ENCODE results near the gene DMRTA2.

The DMRTA2 gene

DNA sequence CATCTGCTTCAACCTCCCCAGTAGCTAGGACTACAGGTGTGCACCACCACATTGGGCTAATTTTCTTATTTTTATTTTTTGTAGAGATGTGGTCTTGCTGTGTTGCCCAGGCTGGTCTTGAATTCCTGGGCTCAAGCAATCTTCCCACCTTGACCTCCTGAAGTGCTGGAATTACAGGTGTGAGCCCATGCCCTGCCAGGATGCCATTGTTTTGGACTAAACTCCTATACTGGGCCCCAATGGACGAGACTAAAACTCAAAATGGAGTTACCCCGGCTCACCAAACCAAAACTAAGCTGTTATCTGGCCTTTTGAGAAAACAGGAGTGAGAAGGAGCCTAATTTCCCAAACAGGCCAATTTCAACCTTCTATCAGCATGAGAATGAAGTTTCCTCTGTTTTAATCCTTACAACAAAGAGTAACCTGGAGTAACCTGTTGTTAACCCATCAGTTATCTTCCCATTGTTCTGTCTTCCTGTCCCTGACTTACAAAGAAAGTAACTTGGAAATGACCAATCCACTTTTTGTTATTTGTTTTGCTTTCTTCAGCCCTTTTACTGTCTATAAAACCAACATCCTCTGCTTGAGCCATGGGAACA lies 29.6 kb downstream of the DMRTA2 start:
- in situ Hi-C loops (cut with MboI; ENCODE audit: low sequenced_read_pairs): loop anchor here (25.0 kb wide), 1 partner anchor 319 kb away; no protein-coding TSS in a partner anchor

DNA sequence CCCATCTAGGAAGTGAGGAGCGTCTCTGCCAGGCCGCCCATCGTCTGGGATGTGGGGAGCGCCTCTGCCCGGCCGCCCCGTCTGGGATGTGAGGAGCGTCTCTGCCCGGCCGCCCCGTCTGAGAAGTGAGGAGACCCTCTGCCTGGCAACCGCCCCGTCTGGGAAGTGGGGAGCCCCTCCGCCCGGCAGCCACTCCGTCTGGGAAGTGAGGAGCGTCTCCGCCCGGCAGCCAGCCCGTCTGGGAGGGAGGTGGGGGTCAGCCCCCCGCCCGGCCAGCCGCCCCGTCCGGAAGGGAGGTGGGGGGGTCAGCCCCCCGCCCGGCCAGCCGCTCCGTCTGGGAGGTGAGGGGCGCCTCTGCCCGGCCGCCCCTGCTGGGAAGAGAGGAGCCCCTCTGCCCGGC lies 41.7 kb downstream of the DMRTA2 start:
- in situ Hi-C loops (cut with MboI; ENCODE audit: low sequenced_read_pairs): loop anchor here (25.0 kb wide), 1 partner anchor 331 kb away; no protein-coding TSS in a partner anchor

DNA sequence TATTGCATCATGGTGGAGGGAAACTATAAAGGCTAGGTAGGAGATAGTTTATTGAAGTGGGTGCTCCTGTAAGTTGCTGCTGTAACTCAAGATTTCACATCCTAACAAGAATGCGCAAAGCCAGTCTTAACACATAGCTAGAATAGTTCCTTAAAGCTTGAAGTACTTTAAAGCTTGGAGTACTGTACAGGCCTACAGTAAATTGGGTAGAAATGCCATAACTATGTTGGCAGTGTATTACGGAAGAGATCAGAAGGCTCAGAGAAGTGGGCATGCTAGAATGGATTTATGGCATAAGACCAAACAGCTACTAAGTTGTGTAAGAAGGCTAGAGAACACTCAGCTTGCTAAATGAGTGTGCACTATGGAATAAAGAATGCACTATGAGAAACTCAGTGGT lies 44.5 kb downstream of the DMRTA2 start:
- in situ Hi-C loops (cut with MboI; ENCODE audit: low sequenced_read_pairs): loop anchor here (25.0 kb wide), 1 partner anchor 334 kb away; no protein-coding TSS in a partner anchor

DNA sequence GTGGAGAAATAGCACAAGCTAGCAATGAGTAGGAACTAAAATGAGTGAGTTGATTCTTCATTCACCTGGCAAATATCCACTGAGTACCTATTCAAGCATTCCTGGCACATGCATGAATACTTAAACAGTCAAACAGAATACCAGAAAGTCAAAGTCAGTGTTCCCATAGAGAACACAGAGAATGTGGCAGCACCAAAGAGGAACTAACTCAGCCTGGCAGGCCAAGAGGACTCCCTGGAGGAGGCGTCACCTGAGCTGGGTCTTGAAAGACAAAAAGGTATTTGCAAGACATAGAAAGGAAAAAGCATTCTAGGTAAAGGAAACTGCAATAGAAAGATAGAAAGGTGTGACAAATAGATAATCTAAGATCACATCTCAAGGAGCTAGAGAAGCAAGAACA lies 49.7 kb downstream of the DMRTA2 start:
- in situ Hi-C loops (cut with MboI; ENCODE audit: low sequenced_read_pairs): loop anchor here (25.0 kb wide), 2 partner anchors 239 to 814 kb away; no protein-coding TSS in a partner anchor

DNA sequence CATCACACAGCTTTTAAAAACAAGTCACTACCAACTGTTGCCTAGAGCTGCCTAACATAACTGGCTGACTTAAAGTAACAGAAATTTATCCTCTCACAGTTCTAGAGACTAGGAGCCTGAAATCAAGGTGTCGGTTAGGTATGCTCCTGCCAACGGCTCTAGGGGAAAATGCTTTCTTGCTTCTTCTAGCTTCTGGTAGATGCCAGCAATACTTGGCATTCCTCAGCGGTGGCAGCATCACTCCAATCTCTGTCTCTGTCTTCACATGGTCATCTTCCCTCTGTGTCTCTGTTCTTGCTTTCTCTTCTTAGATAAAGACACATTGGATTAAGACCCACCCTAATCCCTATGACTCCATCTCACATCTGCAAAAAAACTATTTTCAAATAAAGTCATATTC lies 51.5 kb downstream of the DMRTA2 start:
- in situ Hi-C loops (cut with MboI; ENCODE audit: low sequenced_read_pairs): loop anchor here (25.0 kb wide), 2 partner anchors 241 to 816 kb away; no protein-coding TSS in a partner anchor

DNA sequence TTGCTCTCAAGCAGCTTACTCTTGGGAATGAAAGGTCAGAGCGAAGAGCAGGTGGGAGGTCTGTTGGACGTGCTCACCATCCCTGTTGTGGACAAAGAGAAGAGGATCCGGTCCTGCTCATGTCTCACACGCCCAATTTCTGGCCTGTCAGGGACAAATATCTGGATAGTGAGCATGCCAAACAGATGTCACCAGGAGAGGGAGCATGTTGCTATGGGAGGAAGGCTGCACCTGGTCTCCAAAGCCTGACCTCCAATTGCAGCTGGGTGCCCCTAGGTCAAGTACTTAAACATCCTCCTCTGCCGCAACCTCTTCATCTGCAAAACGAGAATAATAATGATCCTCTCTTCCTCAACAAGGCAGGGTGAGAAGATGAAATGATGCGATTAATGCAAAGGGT lies 53.4 kb downstream of the DMRTA2 start:
- in situ Hi-C loops (cut with MboI; ENCODE audit: low sequenced_read_pairs): loop anchor here (25.0 kb wide), 2 partner anchors 242 to 817 kb away; no protein-coding TSS in a partner anchor

DNA sequence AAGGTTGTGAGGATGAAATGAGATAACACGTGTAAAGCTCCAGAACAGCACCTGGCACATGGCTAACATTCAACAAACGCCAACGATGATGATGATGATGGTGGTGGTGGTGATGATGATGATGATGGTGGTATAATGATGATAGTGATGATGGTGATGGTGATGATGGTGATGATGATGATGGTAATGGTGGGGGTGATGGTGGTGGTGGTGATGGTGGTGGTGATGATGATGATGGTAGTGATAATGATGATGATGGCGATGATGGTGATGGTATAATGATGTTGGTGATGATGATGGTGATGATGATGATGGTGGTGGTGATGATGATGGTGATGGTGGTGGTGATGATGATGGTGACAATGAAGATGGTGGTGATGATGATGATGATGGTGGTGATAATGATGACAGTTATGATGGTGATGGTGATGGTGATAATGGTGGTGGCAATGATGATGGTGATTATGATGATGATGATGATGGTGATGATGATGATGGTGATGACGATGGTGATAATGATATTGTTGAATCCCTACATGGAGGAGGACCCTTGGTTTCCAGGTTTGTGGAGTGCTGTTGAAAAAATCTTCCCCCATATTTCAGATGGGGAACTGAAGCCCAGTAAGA lies 54.1 kb downstream of the DMRTA2 start:
- in situ Hi-C loops (cut with MboI; ENCODE audit: low sequenced_read_pairs): loop anchor here (25.0 kb wide), 2 partner anchors 243 to 818 kb away; no protein-coding TSS in a partner anchor

DNA sequence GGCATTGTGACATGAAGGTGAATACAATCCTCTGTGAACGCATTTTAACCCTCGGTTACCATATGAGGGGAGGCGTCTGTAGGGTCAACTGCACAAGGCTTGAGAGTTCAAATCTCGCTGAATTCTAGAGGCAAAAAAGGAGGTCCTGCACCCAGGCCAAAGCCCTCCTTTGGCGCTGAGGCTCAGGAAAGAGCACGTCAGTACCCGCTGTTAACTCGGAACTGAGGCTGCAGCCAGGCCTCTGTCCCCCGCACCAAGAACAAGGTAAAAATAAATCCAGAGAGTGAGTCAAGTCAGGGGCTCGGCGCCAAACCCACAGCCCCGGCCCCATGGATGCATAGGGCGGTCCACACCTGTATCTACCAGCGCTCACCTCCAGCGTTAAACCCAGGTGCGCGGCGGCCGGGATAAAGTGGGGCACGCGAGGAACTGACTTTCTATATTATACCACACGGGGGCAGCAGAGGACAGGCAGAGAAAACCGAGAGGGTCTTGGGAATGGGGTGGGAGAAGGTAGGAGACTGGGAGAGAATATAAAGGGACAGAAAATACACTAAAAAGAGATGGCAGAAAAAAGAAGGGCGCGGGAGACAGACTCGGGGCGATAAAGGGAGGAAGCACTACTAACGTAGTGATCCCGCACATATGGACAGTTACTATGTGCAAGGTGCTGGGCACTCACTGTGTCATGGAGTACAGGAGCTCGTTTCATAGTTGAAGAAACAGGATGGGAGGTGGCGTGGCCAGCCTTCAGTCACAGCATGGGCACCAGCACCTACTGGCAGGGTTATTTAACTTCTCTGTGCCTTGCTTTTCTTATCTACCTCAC lies 54.9 kb downstream of the DMRTA2 start:
- in situ Hi-C loops (cut with MboI; ENCODE audit: low sequenced_read_pairs): loop anchor here (25.0 kb wide), 2 partner anchors 244 to 819 kb away; no protein-coding TSS in a partner anchor

Measured in HL-60/S4 (cell line).